GM19025 (cell line): ENCODE results near the gene CLIC3.
"Not testable (repeated sequence)": the region's sequence is repeated elsewhere in the genome, so short reads cannot be mapped to it uniquely, and the experiment has no call there.

Experiments used
- ATAC-seq: cut with Tn5 transposase; IDR thresholded peaks from one replicate; pipeline ENCODE4 v1.9.1; 2021; ENCODE audit warnings: mild to moderate bottlenecking, low read depth, moderate library complexity; ENCODE audit not compliant: unreplicated experiment

CLIC3 gene

GRCh38 chr9:137006116-137007003, 10.0 kb upstream of the CLIC3 start:
- ATAC-seq = no peak

GRCh38 chr9:137004285-137004684, 7.9 kb upstream of the CLIC3 start:
- not testable (repeated sequence) for ATAC-seq

- no peak for ATAC-seq
Observed at GRCh38 chr9:137002646-137003041, 6.3 kb upstream of the CLIC3 start.

- no peak for ATAC-seq
Observed at GRCh38 chr9:137001857-137002645, 5.7 kb upstream of the CLIC3 start.

GRCh38 chr9:137000177-137000930, 4.0 kb upstream of the CLIC3 start:
- peak; percentile 78 for ATAC-seq

GRCh38 chr9:136997830-136998234, 1.5 kb upstream of the CLIC3 start:
- no peak for ATAC-seq

GRCh38 chr9:136997371-136997770, 1.0 kb upstream of the CLIC3 start:
- ATAC-seq = no peak

GRCh38 chr9:136995772-136996311, 526 bp downstream of the CLIC3 start:
- ATAC-seq = no peak

GRCh38 chr9:136995362-136995761, 1.0 kb downstream of the CLIC3 start:
- no peak for ATAC-seq

GRCh38 chr9:136994888-136995230, 1.5 kb downstream of the CLIC3 start:
- ATAC-seq = no peak

GRCh38 chr9:136994180-136994887, 2.0 kb downstream of the CLIC3 start:
- ATAC-seq = no peak

- ATAC-seq = no peak
Observed at GRCh38 chr9:136992819-136993369, 3.5 kb downstream of the CLIC3 start.

GRCh38 chr9:136991993-136992818, 4.2 kb downstream of the CLIC3 start, which contains the start of gene PAXX:
Gene PAXX (plus strand): TSS chr9:136992422. CDS start chr9:136992444, 22 bp downstream.
- ATAC-seq = peak; percentile 82

- ATAC-seq = no peak
Observed at GRCh38 chr9:136990242-136990911, 6.0 kb downstream of the CLIC3 start.

- no peak for ATAC-seq
Observed at GRCh38 chr9:136988872-136989271, 7.5 kb downstream of the CLIC3 start.

GRCh38 chr9:136985853-136986252, 10.5 kb downstream of the CLIC3 start:
- no peak for ATAC-seq

GRCh38 chr9:136985027-136985602, 11.3 kb downstream of the CLIC3 start:
- no peak for ATAC-seq

GRCh38 chr9:136984464-136985026, 11.8 kb downstream of the CLIC3 start:
- ATAC-seq = no peak
